Mucosa of stomach (tissue), 1 donor: ENCODE measurements around the gene AGL.

Source experiments
- H3K27me3 ChIP-seq: one replicate; pipeline ENCODE4 v1.7.0; 2013; ENCODE audit warnings: mild to moderate bottlenecking, low read length; ENCODE audit not compliant: control insufficient read depth, insufficient read depth
- H3K36me3 ChIP-seq: one replicate; pipeline ENCODE4 v1.7.0; 2013; ENCODE audit warnings: low read length; ENCODE audit not compliant: control insufficient read depth, insufficient read depth
- H3K4me1 ChIP-seq: one replicate; pipeline ENCODE4 v1.7.0; 2013; ENCODE audit warnings: mild to moderate bottlenecking, low read length; ENCODE audit not compliant: control insufficient read depth, insufficient read depth
- H3K4me3 ChIP-seq: one replicate; pipeline ENCODE4 v1.7.0; 2013; ENCODE audit warnings: low read length
- H3K9ac ChIP-seq: one replicate; pipeline ENCODE4 v1.7.0; 2013; ENCODE audit warnings: mild to moderate bottlenecking, low read length, moderate library complexity
- H3K9me3 ChIP-seq: one replicate; pipeline ENCODE4 v1.7.0; 2013; ENCODE audit warnings: mild to moderate bottlenecking, low read length, moderate library complexity; ENCODE audit not compliant: control insufficient read depth
- donor health status: Pancreatic carcinoma.

Gene AGL

DNA sequence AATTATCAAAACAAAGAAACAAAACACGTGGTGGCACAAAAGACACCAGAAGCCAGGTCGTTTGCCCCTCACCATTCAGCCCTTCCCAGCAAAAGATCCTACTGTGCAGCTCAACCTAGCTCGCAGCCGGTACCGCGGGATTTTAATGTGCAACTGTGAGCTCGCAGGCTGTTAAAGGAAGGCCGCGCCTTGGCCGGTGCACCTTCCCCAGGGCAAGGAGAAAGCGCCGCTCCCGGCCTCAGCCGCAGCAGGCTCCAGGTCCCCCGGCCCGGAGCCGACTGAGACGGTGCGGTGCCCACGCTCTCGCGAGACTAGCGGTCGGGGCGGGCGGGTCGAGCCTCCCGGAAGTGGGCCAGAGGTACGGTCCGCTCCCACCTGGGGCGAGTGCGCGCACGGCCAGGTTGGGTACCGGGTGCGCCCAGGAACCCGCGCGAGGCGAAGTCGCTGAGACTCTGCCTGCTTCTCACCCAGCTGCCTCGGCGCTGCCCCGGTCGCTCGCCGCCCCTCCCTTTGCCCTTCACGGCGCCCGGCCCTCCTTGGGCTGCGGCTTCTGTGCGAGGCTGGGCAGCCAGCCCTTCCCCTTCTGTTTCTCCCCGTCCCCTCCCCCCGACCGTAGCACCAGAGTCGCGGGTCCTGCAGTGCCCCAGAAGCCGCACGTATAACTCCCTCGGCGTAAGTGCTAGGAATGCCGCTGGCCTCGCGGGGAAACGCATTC lies at the start of gene AGL:
AGL (plus strand) TSS at position 618 of the 715 bp plus-strand sequence. CDS start 682 bp downstream, outside the sequence.
- Histone ChIP-seq H3K9me3 (no peaks in the 10 kb centered on the region), H3K4me1 (no peaks in the 10 kb centered on the region), H3K36me3 (no peaks in the 10 kb centered on the region), H3K27me3 (no peaks in the 10 kb centered on the region), H3K9ac (peak within 1 kb of the TSS; percentile 91), H3K4me3 (peak within 1 kb of the TSS; percentile 97)

DNA sequence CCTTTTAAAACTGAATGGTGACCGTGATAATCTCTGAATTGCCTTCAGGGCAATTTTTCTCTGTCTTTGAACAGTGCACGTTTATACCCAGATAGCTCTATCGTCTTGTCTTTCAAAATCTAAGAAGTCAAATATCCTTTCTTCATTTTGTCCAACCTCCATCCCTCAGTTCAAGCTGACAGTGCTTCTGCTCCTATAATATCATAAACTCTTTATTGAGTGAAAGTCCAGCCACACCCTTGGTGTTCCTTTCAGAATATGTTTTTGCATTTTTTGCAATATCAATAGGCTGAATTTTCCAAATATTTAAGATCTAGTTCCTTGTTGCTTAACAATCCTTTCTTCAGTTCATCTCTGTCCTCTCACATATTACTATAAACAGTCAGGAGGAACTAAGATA lies 48.6 kb upstream of the AGL start:
- Histone ChIP-seq H3K9ac (no peak overlapping the region), H3K4me3 (no peak overlapping the region), H3K36me3 (no peaks in the 10 kb centered on the region), H3K9me3 (no peaks in the 10 kb centered on the region), H3K27me3 (no peaks in the 10 kb centered on the region), H3K4me1 (no peaks in the 10 kb centered on the region)

DNA sequence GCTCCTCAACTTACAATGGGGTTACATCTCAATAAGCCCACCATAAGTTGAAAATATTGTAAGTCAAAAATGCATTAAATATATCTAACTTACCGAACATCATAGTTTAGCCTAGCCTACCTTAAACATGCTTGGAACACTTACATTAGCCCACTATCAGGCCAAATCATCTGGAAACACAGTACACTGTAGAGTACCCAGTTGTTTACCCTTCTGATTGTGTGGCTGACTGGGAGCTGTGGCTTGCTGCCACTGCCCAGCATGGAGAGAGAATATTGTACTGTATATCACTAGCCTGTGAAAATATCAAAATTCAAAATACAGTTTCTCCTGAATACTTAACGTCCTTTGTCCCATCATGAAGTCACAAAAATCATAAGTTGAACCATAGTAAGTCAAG lies 43.3 kb upstream of the AGL start:
- H3K4me1 ChIP-seq, result peaks cover 8% of the 10 kb centered on the region
- H3K27me3 ChIP-seq, result no peaks in the 10 kb centered on the region
- no peaks in the 10 kb centered on the region for H3K9me3 ChIP-seq
- H3K36me3 ChIP-seq, result no peaks in the 10 kb centered on the region
- no peak overlapping the region for H3K9ac ChIP-seq
- no peak overlapping the region for H3K4me3 ChIP-seq

DNA sequence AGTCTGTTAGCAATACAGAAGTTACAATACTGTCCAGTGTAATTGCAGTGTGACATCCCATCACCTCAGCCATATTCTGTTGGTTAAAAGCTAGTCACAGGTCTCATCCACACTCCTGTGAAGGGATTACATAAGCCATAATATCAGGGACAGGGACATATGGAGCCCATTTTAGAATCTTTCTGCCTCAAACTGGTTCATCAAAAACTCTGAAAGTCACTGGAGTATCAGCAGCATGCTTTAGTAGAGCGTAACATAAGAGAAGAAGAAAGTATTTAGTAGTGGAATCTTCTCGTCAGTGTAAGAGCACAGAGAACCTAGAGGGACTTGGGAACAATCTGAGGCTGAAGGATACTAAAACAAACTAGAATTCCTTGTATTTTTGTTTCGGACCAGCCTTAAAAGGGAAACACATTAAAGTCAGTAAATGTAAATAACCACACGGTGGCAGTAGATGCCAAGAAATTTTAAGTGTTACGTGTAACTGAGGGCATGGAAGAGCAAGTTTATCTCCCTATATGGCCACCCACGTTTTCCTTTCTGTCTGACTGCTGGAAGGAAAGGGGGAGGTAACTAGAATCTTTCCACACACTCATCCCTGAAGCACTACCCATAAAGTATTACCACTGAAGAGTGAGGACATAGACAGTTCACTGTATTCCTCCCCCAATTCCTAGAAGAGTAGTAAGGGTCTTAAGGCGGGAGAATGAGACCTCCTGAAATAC lies 41.6 kb upstream of the AGL start:
- H3K4me1 ChIP-seq, result peaks cover 8% of the 10 kb centered on the region
- H3K9me3 ChIP-seq, result no peaks in the 10 kb centered on the region
- no peaks in the 10 kb centered on the region for H3K36me3 ChIP-seq
- H3K4me3 ChIP-seq, result no peak overlapping the region
- no peaks in the 10 kb centered on the region for H3K27me3 ChIP-seq
- H3K9ac ChIP-seq, result peak overlapping the region; percentile 50

DNA sequence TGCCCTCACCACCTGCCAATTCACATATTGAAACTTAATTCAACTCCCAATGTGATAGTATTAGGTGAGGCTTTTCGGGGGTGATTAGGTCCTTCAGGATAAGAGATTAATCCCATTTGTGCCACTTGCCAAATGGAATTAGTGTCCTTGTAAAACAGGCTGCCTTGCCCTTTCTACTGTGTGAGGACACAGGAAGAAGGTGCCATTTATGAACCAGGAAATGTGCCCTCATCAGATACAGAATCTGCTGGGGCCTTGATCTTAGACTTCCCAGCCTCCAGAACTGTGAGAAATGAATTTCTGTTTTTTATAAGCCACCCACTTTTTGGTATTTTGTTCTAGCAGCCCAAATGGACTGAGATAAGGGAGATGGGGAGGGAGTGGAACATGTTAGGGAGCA lies 39.1 kb upstream of the AGL start:
- no peaks in the 10 kb centered on the region for H3K9me3 ChIP-seq
- H3K9ac ChIP-seq, result no peak overlapping the region
- no peak overlapping the region for H3K4me3 ChIP-seq
- no peaks in the 10 kb centered on the region for H3K36me3 ChIP-seq
- H3K4me1 ChIP-seq, result peaks cover 8% of the 10 kb centered on the region
- H3K27me3 ChIP-seq, result no peaks in the 10 kb centered on the region

DNA sequence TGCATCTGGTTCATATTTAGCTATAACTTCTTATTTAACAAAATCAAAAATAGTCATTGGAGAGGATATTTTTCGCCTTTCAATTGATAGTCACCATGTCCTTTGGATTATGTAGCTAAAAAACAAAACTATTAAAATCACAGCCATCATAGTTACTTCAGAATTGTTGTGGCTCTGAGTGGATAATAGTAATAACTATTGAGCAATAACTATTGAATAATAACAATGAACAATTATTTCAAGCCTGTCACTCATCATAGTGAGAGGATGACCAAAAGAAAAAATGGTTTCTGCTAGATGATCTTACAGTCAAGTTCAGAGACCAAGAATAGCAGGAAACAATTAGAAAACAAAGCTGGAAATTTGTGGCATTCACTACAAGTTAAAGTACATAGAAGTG lies 38.4 kb upstream of the AGL start:
- no peak overlapping the region for H3K4me3 ChIP-seq
- no peaks in the 10 kb centered on the region for H3K27me3 ChIP-seq
- H3K9ac ChIP-seq, result no peak overlapping the region
- no peaks in the 10 kb centered on the region for H3K9me3 ChIP-seq
- no peaks in the 10 kb centered on the region for H3K36me3 ChIP-seq
- H3K4me1 ChIP-seq, result peaks cover 8% of the 10 kb centered on the region

DNA sequence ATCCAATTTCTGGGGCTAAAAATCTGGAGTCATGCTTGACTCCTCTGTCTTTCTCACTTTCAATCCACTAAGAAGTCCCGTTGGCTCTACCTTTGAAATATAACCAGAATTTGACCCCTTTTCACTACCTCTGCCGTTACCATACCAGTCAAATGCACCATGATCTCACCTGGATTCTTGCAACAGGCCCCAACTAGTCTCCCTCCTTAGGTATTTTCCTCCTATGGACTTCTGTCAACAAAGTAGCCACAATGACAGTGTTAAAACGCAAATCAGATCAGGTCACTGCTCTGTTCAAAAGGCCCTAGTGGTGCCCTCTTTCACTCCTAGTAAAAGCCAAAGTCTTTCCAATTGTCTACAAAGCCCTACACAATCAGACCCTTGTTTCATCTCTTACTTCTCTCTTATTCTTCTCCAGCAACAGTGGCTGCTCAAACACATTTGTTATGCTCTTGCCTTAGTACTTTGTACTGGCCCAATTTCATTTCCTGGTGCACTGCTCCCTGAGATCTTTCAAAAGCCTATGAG lies 35.7 kb upstream of the AGL start:
- Histone ChIP-seq H3K36me3 (no peaks in the 10 kb centered on the region), H3K9me3 (no peaks in the 10 kb centered on the region), H3K4me1 (no peaks in the 10 kb centered on the region), H3K4me3 (no peak overlapping the region), H3K9ac (no peak overlapping the region), H3K27me3 (no peaks in the 10 kb centered on the region)

DNA sequence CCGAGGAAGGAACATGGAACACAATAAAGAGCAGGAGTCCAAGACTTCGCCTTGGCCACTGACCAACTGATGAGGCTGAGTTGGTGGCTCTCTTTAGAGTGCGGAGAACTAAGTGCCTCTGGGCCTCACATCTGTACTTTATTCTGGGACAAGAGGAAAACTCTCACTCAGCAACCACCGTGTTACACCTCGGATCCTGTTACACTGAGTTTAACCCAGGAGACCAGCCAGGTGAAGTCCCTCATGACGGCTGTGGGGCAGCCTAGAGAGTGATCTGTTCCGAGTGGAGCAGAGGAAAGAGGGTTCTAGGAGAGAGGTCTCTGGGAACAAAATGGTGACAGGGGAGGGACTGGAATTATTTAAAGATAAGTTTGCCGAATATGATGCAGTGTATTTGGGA lies 33.5 kb upstream of the AGL start:
- no peak overlapping the region for H3K9ac ChIP-seq

DNA sequence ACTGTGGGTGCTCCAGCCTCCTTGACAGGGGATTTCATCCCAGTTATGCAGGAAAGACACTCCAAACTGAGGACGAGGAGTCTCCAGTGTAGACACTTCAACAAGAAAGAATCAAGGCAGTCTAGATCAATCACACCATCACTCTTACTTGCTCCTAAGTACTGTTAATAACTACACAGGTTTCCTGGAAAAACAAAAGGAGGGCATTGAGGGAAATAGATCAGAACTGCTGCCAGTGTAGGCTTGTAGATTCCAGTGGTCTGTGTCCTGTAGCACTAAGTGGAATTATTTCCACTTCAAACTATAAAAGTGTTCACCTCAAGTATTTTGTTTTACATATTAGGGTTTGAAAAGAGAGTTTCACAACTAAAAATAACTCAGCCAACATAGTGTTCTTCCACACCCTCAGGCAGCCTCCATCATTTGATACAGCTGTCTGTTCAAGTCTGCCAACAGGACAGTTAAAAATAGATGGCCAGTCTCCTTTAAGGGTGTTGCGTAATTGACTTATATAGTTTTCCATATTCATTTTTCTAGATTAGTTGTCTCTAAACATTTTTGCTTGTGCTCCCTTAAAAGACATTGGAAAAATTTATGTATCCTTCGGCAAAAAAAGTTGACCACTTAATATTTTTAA lies 32.0 kb upstream of the AGL start:
- Histone ChIP-seq H3K27me3 (no peaks in the 10 kb centered on the region), H3K9ac (no peak overlapping the region), H3K4me3 (no peak overlapping the region), H3K4me1 (no peaks in the 10 kb centered on the region), H3K9me3 (no peaks in the 10 kb centered on the region), H3K36me3 (no peaks in the 10 kb centered on the region)

More for the DNA sequence above, 33.5 kb upstream of the AGL start:
- Histone ChIP-seq H3K27me3 (no peaks in the 10 kb centered on the region), H3K4me3 (no peak overlapping the region), H3K4me1 (no peaks in the 10 kb centered on the region), H3K9me3 (no peaks in the 10 kb centered on the region), H3K36me3 (no peaks in the 10 kb centered on the region)

DNA sequence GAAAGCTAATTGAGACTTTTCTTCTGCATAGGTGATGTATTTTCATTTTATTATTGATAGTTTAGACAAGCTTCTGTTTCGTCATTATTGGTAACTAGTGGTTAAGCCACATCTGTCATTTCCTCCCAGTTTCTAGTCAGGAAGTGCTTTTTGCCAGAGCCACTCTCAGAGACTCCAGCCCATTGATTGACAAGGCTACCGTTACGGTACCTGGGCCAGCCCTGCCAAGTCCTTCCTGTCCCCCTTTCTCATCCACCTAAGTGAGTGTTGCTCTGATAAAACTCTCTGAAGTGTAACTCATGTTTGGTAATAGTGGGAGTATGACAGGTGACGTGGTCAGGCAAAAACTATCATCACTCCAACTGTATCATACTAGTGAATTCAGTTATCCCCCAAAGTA lies 29.6 kb upstream of the AGL start:
- Histone ChIP-seq H3K4me1 (no peaks in the 10 kb centered on the region), H3K27me3 (no peaks in the 10 kb centered on the region)

DNA sequence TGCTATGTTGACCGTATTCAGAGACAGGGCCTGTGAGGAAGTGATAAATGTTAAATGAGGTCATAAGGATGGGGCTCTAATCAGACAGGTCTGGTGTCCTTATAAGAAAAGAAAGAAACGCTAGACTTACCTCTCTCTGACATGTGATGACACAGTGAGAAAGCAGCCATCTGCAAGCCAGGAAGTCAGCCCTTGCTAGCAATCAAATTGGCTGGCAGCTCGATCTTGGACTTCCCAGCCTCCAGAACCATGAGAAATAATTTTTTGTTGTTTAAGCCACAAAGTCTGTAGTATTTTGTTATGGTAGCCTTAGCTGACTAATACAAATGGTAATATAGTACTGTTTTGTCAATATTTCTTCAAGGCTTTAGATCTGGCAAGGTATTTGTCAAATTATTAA lies 25.1 kb upstream of the AGL start:
- Histone ChIP-seq H3K4me3 (no peak overlapping the region), H3K27me3 (no peaks in the 10 kb centered on the region), H3K9ac (no peak overlapping the region), H3K36me3 (no peaks in the 10 kb centered on the region), H3K9me3 (no peaks in the 10 kb centered on the region), H3K4me1 (no peaks in the 10 kb centered on the region)

More for the DNA sequence above, 29.6 kb upstream of the AGL start:
- Histone ChIP-seq H3K9ac (no peak overlapping the region), H3K4me3 (no peak overlapping the region), H3K36me3 (no peaks in the 10 kb centered on the region), H3K9me3 (no peaks in the 10 kb centered on the region)

DNA sequence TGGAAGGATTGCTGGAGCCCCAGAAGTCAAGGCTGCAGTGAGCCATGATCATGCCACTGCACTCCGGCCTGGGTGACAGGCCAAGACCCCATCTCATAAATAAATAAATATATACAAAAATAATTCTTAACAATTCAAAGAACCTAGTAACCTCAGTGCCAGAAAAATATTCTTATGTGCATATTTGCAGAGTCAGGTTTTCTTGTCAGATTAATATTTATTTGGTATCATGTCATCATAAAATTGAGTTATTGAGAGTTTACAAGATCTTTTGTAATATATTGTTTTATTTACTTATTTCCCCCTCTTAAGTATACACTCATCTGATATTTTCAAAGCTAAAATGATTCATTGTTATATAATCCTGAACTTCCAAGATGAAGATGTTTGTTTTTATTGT lies 24.5 kb upstream of the AGL start:
- no peak overlapping the region for H3K9ac ChIP-seq
- no peaks in the 10 kb centered on the region for H3K27me3 ChIP-seq
- H3K4me3 ChIP-seq, result no peak overlapping the region
- no peaks in the 10 kb centered on the region for H3K36me3 ChIP-seq
- no peaks in the 10 kb centered on the region for H3K9me3 ChIP-seq
- no peaks in the 10 kb centered on the region for H3K4me1 ChIP-seq
